Activated CD4-positive, alpha-beta T cell treated with anti-CD3 and anti-CD28 coated beads, Interleukin-2, amount 10 ng/mL, durations not matched to agents 24 days and 14 days (primary cell): ENCODE measurements around the gene ZFR. TPM values are rescaled to one million over a fixed set of nuclear protein-coding genes. Genes with fewer than 3 reads are reported as not detected.
A peak's percentile ranks its signal among the peaks of the same experiment; 100 is the strongest.

Source experiments
- DNase-seq: peaks from one replicate; pipeline ENCODE4 v3.0.0; 2022
- H3K27ac Mint-ChIP-seq: one replicate; pipeline ENCODE4 v1.8.0; 2022; ENCODE audit warnings: mild to moderate bottlenecking, mixed read lengths
- H3K27me3 Mint-ChIP-seq: one replicate; pipeline ENCODE4 v1.8.0; 2022; ENCODE audit warnings: mixed read lengths
- H3K36me3 Mint-ChIP-seq: one replicate; pipeline ENCODE4 v1.8.0; 2022; ENCODE audit warnings: low read depth, mild to moderate bottlenecking, mixed read lengths
- H3K4me1 Mint-ChIP-seq: one replicate; pipeline ENCODE4 v1.8.0; 2021; ENCODE audit warnings: mixed read lengths
- H3K4me3 Mint-ChIP-seq: one replicate; pipeline ENCODE4 v1.8.0; 2022; ENCODE audit warnings: mild to moderate bottlenecking, moderate library complexity, mixed read lengths
- H3K9me3 Mint-ChIP-seq: one replicate; pipeline ENCODE4 v1.8.0; 2021; ENCODE audit warnings: mixed read lengths
- intact Hi-C: fragments of 100-400 bp; cut with micrococcal nuclease; formaldehyde crosslinking; loops from one replicate; pipeline ENCODE4 v1.15.1; 2023
- total RNA-seq: library from RNA; stranded (reverse); gene quantifications from 2 replicates; pipeline ENCODE4 v1.2.3, GENCODE V29; 2022

Gene ZFR
- total RNA-seq, 1 donor from 2014 or later, result 68.1 TPM

GRCh38 chr5:32353420-32353819 lies 91.1 kb downstream of the ZFR start:
- intact Hi-C loops, result no loop called here
- H3K4me3 Mint-ChIP-seq, result no peak overlapping the region

GRCh38 chr5:32352685-32353084 lies 91.9 kb downstream of the ZFR start:
- peaks cover 10% of the 10 kb centered on the region for H3K9me3 Mint-ChIP-seq
- H3K4me3 Mint-ChIP-seq, result no peak overlapping the region
- H3K27me3 Mint-ChIP-seq, result no peaks in the 10 kb centered on the region
- no peak overlapping the region for H3K27ac Mint-ChIP-seq
- intact Hi-C loops, result no loop called here
- DNase-seq, result no peak
- H3K36me3 Mint-ChIP-seq, result peaks cover 18% of the 10 kb centered on the region
- H3K4me1 Mint-ChIP-seq, result peaks cover 1% of the 10 kb centered on the region

More at GRCh38 chr5:32353420-32353819, 91.1 kb downstream of the ZFR start:
- peaks cover 3% of the 10 kb centered on the region for H3K9me3 Mint-ChIP-seq
- no peak for DNase-seq
- H3K27me3 Mint-ChIP-seq, result no peaks in the 10 kb centered on the region
- no peak overlapping the region for H3K27ac Mint-ChIP-seq
- H3K36me3 Mint-ChIP-seq, result peaks cover 21% of the 10 kb centered on the region
- peaks cover 4% of the 10 kb centered on the region for H3K4me1 Mint-ChIP-seq

- H3K36me3 Mint-ChIP-seq, result no peaks in the 10 kb centered on the region
- H3K27me3 Mint-ChIP-seq, result no peaks in the 10 kb centered on the region
- intact Hi-C loops, result no loop called here
- no peak overlapping the region for H3K4me3 Mint-ChIP-seq
- H3K4me1 Mint-ChIP-seq, result no peaks in the 10 kb centered on the region
- DNase-seq, result no peak
- H3K9me3 Mint-ChIP-seq, result peaks cover 16% of the 10 kb centered on the region
- H3K27ac Mint-ChIP-seq, result no peak overlapping the region
Measured at GRCh38 chr5:32346869-32347268, 97.7 kb downstream of the ZFR start.

GRCh38 chr5:32343058-32343672 lies 101.4 kb downstream of the ZFR start:
- intact Hi-C loops, result no loop called here
- Mint-ChIP-seq H3K27ac (no peak overlapping the region), H3K27me3 (no peaks in the 10 kb centered on the region), H3K4me3 (no peak overlapping the region), H3K9me3 (peaks cover 15% of the 10 kb centered on the region), H3K36me3 (no peaks in the 10 kb centered on the region), H3K4me1 (no peaks in the 10 kb centered on the region)
- DNase-seq, result no peak

- Mint-ChIP-seq H3K27ac (no peak overlapping the region), H3K4me3 (no peak overlapping the region), H3K36me3 (no peaks in the 10 kb centered on the region), H3K9me3 (peaks cover 10% of the 10 kb centered on the region), H3K4me1 (no peaks in the 10 kb centered on the region), H3K27me3 (no peaks in the 10 kb centered on the region)
- intact Hi-C loops, result no loop called here
- no peak for DNase-seq
Measured at GRCh38 chr5:32342656-32343055, 101.9 kb downstream of the ZFR start.

- no peak for DNase-seq
- Mint-ChIP-seq H3K4me3 (no peak overlapping the region), H3K9me3 (peaks cover 9% of the 10 kb centered on the region), H3K36me3 (no peaks in the 10 kb centered on the region), H3K4me1 (no peaks in the 10 kb centered on the region), H3K27me3 (no peaks in the 10 kb centered on the region), H3K27ac (no peak overlapping the region)
- intact Hi-C loops, result no loop called here
Measured at GRCh38 chr5:32339878-32340277, 104.7 kb downstream of the ZFR start.

GRCh38 chr5:32339198-32339597 lies 105.3 kb downstream of the ZFR start:
- Mint-ChIP-seq H3K27ac (no peak overlapping the region), H3K36me3 (no peaks in the 10 kb centered on the region), H3K4me1 (no peaks in the 10 kb centered on the region), H3K4me3 (no peak overlapping the region), H3K27me3 (no peaks in the 10 kb centered on the region), H3K9me3 (peaks cover 9% of the 10 kb centered on the region)
- DNase-seq, result no peak
- intact Hi-C loops, result no loop called here

- no peaks in the 10 kb centered on the region for H3K9me3 Mint-ChIP-seq
- H3K27ac Mint-ChIP-seq, result no peak overlapping the region
- peaks cover 4% of the 10 kb centered on the region for H3K4me1 Mint-ChIP-seq
- no peak overlapping the region for H3K4me3 Mint-ChIP-seq
- H3K27me3 Mint-ChIP-seq, result peaks cover 2% of the 10 kb centered on the region
- intact Hi-C loops, result no loop called here
- DNase-seq, result no peak
- no peaks in the 10 kb centered on the region for H3K36me3 Mint-ChIP-seq
Measured at GRCh38 chr5:32332966-32333365, 111.6 kb downstream of the ZFR start.

- H3K36me3 Mint-ChIP-seq, result no peaks in the 10 kb centered on the region
- H3K4me1 Mint-ChIP-seq, result peaks cover 4% of the 10 kb centered on the region
- H3K4me3 Mint-ChIP-seq, result no peak overlapping the region
- DNase-seq, result no peak
- no peak overlapping the region for H3K27ac Mint-ChIP-seq
- intact Hi-C loops, result no loop called here
- H3K9me3 Mint-ChIP-seq, result no peaks in the 10 kb centered on the region
- peaks cover 2% of the 10 kb centered on the region for H3K27me3 Mint-ChIP-seq
Measured at GRCh38 chr5:32332361-32332760, 112.2 kb downstream of the ZFR start.

GRCh38 chr5:32331935-32332274 lies 112.6 kb downstream of the ZFR start:
- H3K9me3 Mint-ChIP-seq, result no peaks in the 10 kb centered on the region
- DNase-seq, result no peak
- peaks cover 2% of the 10 kb centered on the region for H3K27me3 Mint-ChIP-seq
- H3K27ac Mint-ChIP-seq, result no peak overlapping the region
- H3K4me3 Mint-ChIP-seq, result no peak overlapping the region
- H3K36me3 Mint-ChIP-seq, result no peaks in the 10 kb centered on the region
- peaks cover 4% of the 10 kb centered on the region for H3K4me1 Mint-ChIP-seq
- intact Hi-C loops, result no loop called here

- H3K9me3 Mint-ChIP-seq, result no peaks in the 10 kb centered on the region
- intact Hi-C loops, result no loop called here
Measured at GRCh38 chr5:32331217-32331934, 113.2 kb downstream of the ZFR start.

GRCh38 chr5:32330126-32330971 lies 114.2 kb downstream of the ZFR start:
- H3K4me1 Mint-ChIP-seq, result peaks cover 4% of the 10 kb centered on the region
- no peak overlapping the region for H3K4me3 Mint-ChIP-seq

More at GRCh38 chr5:32331217-32331934, 113.2 kb downstream of the ZFR start:
- H3K4me1 Mint-ChIP-seq, result peaks cover 4% of the 10 kb centered on the region
- no peak overlapping the region for H3K27ac Mint-ChIP-seq
- no peak overlapping the region for H3K4me3 Mint-ChIP-seq
- no peaks in the 10 kb centered on the region for H3K36me3 Mint-ChIP-seq
- peaks cover 2% of the 10 kb centered on the region for H3K27me3 Mint-ChIP-seq
- DNase-seq, result no peak

GRCh38 chr5:32329395-32329834 lies 115.1 kb downstream of the ZFR start:
- DNase-seq, result peak; percentile 87
- Mint-ChIP-seq H3K27ac (no peak overlapping the region), H3K27me3 (peaks cover 2% of the 10 kb centered on the region), H3K36me3 (no peaks in the 10 kb centered on the region), H3K9me3 (no peaks in the 10 kb centered on the region), H3K4me3 (no peak overlapping the region), H3K4me1 (peaks cover 4% of the 10 kb centered on the region)
- intact Hi-C loops, result loop anchor here (1.0 to 5.0 kb wide), 3 partner anchors 97 to 283 kb away; partner anchors contain the start of gene GOLPH3

More at GRCh38 chr5:32330126-32330971, 114.2 kb downstream of the ZFR start:
- intact Hi-C loops, result no loop called here
- H3K9me3 Mint-ChIP-seq, result no peaks in the 10 kb centered on the region
- H3K27me3 Mint-ChIP-seq, result peaks cover 2% of the 10 kb centered on the region
- no peak for DNase-seq
- H3K36me3 Mint-ChIP-seq, result no peaks in the 10 kb centered on the region
- no peak overlapping the region for H3K27ac Mint-ChIP-seq
